DMS153 (cell line): Measurements from ENCODE around the gene DMBT1.

Source experiments
- DNase-seq: peaks from one replicate; lab custom pipeline; 2025; lab: John Stamatoyannopoulos, UW

Gene DMBT1

DNA sequence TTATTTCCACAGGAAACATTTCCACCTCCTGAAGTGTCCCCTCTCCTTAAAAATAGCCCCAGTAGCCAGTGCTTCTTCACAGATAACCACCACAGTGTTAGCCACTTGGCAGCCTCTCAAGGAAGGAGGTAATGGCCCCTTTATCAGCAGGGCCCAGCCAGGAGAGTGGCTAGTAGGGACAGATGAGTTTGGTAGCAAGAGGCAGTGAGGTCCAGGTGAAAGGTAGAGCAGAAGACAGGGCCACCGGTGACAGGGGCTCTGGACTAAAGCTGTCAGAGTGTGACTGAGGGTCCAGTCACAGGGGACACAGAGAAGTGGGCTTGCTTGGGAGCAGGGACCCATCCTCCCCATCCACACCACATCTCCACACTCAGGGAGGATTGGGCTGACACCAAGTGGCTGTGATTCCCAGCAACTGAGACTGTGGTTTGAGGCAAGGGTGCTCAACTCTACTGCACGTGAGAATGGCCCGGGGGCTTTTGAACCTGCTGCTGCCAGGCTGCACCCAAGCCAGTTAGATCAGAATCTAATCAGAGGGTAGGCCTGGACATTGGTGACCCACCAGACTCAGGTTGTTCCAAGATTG is 86.9 kb downstream of the DMBT1 start:
- DNase-seq: no peak

DNA sequence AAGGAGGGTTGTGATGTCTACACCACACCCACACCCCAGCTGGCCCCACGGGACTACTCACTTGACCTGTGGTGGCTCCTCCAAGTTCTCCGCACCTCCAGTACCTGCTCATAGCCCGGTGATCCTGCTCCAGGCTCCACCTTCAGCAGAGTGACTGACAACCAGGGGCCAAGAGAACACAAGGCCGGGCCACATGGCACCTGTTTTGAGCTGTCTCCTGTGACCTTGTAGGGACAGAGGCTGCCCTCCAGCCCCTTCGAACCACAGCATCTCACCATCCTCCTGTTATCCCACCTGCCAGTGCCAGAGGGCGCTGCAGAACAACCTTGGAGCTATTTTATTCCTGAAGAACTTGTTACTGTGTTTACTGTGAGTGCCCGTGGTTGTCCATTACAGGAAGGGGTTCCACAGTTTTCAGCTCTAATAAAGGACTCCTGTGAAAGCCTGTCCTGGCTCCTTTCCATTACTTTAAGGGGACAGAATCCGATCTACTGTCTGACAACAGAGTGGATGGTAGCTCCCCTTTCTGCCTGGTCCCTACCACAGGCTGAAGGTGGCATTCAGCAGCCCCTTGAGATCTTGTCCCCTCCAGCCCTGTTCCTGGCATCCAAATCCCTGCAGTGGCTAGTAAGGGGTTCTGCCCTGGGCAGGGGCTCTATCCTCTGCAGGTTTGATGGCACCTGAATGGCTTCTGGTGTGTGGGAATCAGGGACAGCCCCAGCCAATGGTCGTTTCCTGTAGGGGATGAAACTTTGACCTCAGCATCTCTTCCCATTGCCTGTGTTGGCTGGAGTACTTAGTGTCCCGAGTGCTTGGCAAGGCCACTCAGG is 88.3 kb downstream of the DMBT1 start:
- peak; percentile 22 for DNase-seq

DNA sequence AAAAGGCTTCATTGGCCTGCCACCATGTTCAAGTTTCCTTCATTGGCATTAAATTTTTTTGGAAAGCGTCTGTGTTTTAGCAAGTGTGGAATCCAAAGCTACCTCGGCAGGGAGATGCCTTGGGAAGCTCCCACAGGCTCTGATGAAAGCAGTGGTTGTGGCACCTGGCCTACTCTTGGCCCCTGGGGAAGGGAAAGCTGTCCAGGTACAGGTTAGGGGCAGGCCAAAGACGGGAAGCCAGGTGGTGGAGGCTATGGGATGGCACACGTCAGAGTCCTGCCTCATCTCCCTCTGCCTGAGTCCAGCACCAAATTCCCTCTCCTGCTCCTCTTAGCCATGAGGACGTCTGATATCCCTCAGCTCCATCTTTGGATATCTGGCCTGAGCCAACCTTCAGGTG is 89.3 kb downstream of the DMBT1 start:
- DNase-seq: no peak

DNA sequence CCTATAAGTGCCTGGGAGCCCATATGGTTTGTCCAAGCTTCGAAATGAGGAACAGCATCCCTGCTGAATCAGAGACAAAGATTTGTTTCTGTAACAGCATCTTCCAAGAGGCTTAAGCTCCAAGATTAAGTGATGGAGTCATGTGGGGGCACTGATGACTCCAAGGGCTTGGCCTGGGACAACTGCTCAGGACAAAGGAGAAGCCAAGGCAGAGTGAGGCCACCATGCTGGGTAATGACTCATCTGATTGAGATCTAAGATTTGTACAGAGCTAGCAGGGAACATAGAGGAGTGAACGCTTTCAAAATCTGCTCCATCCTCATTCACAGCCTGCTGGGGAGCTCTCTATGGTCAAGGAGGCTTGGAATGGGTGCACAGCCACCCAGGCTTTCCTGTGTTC is 89.8 kb downstream of the DMBT1 start:
- DNase-seq: no peak

DNA sequence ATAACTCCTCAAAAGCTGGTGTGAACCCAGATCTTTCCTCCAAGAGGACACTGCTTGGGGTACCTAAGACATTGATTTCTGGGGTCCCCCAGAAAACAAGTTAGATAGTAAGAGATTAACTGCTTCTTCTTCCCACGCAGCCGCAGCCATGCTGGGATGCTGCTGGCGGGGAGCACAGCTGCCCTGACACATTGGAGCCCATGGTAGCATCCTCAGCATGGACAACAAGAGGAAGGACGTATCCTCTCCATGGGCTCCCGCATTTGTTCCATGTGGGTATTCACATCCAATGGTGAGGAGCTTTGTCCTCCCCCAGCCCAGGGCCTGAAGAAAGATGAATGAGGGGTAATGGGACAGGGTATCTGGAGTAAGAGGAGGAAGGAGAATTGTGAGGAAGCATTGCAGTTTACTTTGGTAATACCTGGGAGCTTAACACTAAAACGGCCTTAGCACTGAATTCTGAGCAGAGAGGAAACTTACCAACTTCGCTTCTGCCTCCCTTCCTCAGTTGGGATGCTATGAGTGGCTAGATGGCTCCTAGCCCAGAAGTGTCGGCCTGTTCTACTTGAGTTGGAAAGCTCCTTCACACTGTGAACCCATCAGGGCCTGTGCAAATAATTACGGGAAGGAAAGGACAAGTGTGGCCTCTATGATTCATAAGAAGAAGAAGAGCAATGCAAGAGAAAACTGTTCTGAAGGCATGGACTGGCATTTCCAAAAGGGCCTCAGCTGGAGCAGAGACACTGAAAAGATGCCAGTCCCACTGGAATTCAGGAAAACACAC is 95.2 kb downstream of the DMBT1 start:
- no peak for DNase-seq

DNA sequence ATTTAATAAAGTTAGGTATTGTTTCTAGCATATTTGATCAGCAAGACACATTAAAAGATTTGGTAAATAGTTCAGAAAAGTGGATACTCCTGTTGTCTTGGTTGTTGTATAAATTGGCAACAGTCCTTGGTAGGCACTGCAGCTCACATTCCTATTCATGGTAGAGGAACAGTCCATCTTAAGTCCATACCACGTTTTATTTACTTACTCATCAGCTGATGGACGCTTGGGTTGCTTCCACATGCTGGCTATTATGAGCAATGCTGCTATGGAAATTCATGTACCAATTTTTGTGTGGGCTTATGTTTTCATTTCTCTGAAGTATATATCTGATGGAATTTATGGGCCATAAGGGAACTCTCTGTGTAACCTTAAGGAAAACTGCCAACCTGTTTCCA is 95.8 kb downstream of the DMBT1 start:
- DNase-seq: no peak

GRCh38 chr10:122656741-122657140 is 96.2 kb downstream of the DMBT1 start:
- DNase-seq: no peak

GRCh38 chr10:122657255-122657654 is 96.7 kb downstream of the DMBT1 start:
- no peak for DNase-seq

- DNase-seq: no peak
Observed at GRCh38 chr10:122657729-122658128, 97.2 kb downstream of the DMBT1 start.

- no peak for DNase-seq
Observed at GRCh38 chr10:122658356-122659049, 97.9 kb downstream of the DMBT1 start.

- no peak for DNase-seq
Observed at GRCh38 chr10:122659126-122659525, 98.6 kb downstream of the DMBT1 start.

GRCh38 chr10:122659651-122660050 is 99.1 kb downstream of the DMBT1 start:
- DNase-seq: no peak

DNA sequence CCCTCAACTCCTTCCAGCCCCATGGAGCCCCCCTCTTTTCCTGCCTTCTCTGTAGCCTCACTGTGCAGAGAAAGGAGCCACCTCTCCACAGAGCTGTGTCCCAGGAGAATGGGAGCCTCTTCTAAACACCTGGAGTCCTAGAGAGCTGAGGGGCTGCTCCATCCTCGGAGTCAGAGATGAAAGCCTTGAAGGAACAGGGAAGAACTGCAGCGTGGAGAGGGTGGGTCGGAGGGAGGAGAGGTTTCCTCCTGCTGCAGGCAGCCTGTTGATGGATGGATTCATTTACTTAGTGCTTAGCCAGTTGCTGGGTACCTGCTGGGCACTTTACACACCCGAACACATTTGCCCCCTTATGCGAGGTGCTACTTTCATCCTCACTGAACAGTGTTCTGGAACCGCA is 100.1 kb downstream of the DMBT1 start:
- no peak for DNase-seq

GRCh38 chr10:122662231-122662630 is 101.7 kb downstream of the DMBT1 start:
- DNase-seq: no peak

DNA sequence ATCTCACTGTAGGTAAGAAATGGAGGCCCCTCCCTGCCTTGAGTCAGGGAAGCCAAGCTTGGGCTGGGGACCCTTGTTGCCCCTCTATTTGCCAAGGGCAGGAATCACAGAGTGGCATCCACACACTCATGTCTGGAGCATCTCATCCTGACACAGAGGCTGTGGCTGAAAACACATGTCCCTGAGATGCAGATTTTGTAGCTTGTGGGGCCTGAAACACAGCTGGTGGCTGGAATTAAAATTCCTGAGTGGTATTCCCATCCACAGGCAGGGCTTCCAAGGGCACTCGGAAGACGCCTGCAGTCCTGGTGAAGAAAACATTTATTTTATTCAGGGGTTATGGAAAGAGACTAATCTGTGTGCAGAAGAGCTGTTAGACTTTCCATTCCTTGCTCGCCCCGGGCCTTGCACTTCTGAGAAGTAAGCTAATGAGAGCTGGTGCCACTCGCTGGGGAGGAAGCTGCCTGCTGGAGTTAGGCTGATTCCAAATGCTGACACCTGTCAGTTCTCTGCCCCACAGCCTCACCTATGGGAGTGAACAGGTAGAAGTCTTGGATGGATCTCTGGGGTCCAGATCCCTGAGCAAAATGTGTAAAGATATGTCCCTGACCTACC is 103.1 kb downstream of the DMBT1 start:
- DNase-seq: no peak

GRCh38 chr10:122664501-122664900 is 103.9 kb downstream of the DMBT1 start:
- DNase-seq: no peak

GRCh38 chr10:122665329-122665860 is 104.8 kb downstream of the DMBT1 start:
- DNase-seq: no peak

DNA sequence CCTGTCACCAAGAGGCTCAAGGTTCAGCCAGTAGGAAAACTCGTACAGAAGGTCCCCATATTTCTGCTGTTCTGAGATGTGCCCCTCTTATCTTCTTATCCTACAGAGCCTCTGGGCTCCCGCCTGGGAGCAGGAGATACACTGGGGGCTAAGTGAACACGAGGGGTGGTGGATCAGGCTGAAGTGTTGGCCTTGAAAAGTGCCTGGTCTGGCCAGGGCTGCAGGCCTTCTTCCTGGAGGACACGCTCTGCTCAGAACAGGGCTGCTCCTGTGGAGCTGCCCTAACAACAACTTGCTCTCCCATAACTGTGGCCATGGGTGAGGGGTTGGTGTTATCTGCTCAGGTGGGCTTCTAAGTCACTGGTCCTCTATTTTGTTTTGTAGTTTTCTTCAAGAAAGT is 105.4 kb downstream of the DMBT1 start:
- no peak for DNase-seq

- DNase-seq: no peak
Observed at GRCh38 chr10:122669045-122669444, 108.5 kb downstream of the DMBT1 start.

DNA sequence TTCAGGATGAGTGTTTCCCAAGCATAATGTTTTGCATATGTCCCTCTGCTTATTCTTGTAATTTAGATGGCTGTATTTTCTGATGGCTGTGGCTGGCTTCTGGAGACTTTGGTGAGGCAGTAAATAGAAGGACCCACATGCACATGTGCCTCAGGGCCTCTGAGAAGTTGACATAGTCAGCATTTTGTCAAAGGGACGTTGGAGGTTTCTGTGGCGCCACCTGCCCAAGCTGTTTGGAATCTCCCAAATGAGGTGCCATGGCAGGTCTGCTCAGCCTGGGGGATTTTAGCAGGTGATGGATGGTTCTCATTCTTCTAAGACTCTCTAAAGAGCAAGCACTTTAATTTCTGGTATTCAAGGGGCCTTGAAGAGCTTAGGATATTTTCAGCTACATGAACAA is 109.3 kb downstream of the DMBT1 start:
- DNase-seq: no peak

DNA sequence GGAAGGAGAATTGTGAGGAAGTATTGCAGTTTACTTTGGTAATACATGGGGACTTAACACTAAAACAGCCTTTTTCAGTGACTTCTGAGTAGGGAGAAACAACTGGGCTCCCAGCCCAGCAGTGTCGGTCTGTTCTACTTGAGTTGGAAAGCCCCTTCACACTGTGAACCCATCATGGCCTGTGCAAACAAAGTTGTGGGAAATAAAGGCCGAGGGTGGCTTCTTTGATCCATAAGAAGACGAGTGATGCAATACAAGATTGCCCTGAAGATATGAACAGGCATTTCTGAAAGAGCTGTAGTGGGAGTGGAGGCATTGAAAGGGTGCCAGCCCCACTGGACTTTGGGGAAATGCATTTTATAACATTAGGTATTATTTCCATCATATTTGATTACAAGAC is 110.8 kb downstream of the DMBT1 start:
- DNase-seq: no peak

DNA sequence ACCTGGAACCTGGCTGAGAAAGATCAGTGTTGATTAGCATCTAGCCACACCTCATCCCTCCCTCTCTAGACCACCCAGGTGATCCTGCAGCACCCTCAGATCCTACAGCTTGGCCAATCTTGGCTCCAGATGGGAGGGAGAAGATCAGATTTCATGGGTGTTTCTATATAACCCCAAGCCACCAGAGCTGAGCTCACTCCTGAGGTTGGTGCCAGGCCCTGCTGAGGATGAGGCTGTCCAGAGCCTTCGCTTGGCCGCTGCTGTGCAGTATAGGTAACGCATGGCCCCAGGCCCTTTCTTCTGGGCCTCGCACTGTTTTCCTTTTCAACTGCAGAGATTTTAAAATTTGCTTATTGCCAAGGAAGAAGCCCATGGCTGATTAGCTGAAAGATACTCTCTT is 112.1 kb downstream of the DMBT1 start:
- DNase-seq: no peak
